HEK293 (cell line): ENCODE data around the gene S100A1.

ENCODE experiments used
- BCL11B ChIP-seq: fragments of 450-650 bp; formaldehyde crosslinking; IDR thresholded peaks from 2 replicates; pipeline ENCODE4 v1.5.1; 2016; ENCODE audit warnings: low read depth, missing biosample characterization, missing genetic modification characterization
- GLI2 ChIP-seq: fragments of 450-650 bp; formaldehyde crosslinking; IDR thresholded peaks from 2 replicates; pipeline ENCODE4; 2017; ENCODE audit warnings: missing biosample characterization, missing genetic modification characterization, low read depth, borderline replicate concordance
- IKZF3 ChIP-seq: fragments of 450-650 bp; IDR thresholded peaks from 2 replicates; pipeline ENCODE4 v1.5.0; 2018; ENCODE audit warnings: missing biosample characterization, mild to moderate bottlenecking, missing genetic modification characterization, moderate library complexity
- KLF7 ChIP-seq: fragments of 450-650 bp; formaldehyde crosslinking; IDR thresholded peaks from 2 replicates; pipeline ENCODE4 v1.5.1; 2016; ENCODE audit warnings: missing biosample characterization, missing genetic modification characterization, borderline replicate concordance
- RBAK ChIP-seq: fragments of 450-650 bp; formaldehyde crosslinking; IDR thresholded peaks from 2 replicates; pipeline ENCODE4 v1.5.1; 2016; ENCODE audit warnings: missing biosample characterization, missing genetic modification characterization
- SCRT1 ChIP-seq: fragments of 450-650 bp; formaldehyde crosslinking; IDR thresholded peaks from 2 replicates; pipeline ENCODE4 v1.5.1; 2016; ENCODE audit warnings: missing biosample characterization, missing genetic modification characterization, borderline replicate concordance
- TRIM28 ChIP-seq: IDR thresholded peaks from 2 replicates; pipeline ENCODE4 v1.6.1; 2011; ENCODE audit warnings: low read length, control low read depth, borderline replicate concordance
- ZBTB17 ChIP-seq: fragments of 450-650 bp; formaldehyde crosslinking; IDR thresholded peaks from 2 replicates; pipeline ENCODE4 v1.5.1; 2016; ENCODE audit warnings: missing biosample characterization, missing genetic modification characterization
- ZBTB20 ChIP-seq: fragments of 450-650 bp; formaldehyde crosslinking; IDR thresholded peaks from 2 replicates; pipeline ENCODE4 v1.5.1; 2016; ENCODE audit warnings: missing biosample characterization, missing genetic modification characterization
- ZFHX2 ChIP-seq: fragments of 450-650 bp; formaldehyde crosslinking; conservative IDR thresholded peaks from 2 replicates; pipeline ENCODE4 v1.5.1; 2016; ENCODE audit warnings: missing biosample characterization, missing genetic modification characterization
- ZNF132 ChIP-seq: fragments of 450-650 bp; formaldehyde crosslinking; IDR thresholded peaks from 2 replicates; pipeline ENCODE4 v1.5.1; 2017; ENCODE audit warnings: missing biosample characterization, missing genetic modification characterization, borderline replicate concordance
- ZNF133 ChIP-seq: fragments of 450-650 bp; formaldehyde crosslinking; IDR thresholded peaks from 2 replicates; pipeline ENCODE4 v1.5.1; 2016; ENCODE audit warnings: missing biosample characterization, missing genetic modification characterization
- ZNF138 ChIP-seq: fragments of 450-650 bp; formaldehyde crosslinking; IDR thresholded peaks from 2 replicates; pipeline ENCODE4 v1.5.1; 2016; ENCODE audit warnings: missing biosample characterization, missing genetic modification characterization, borderline replicate concordance
- ZNF146 ChIP-seq: fragments of 450-650 bp; formaldehyde crosslinking; IDR thresholded peaks from 2 replicates; pipeline ENCODE4 v1.5.1; 2016; ENCODE audit warnings: missing biosample characterization, missing genetic modification characterization
- ZNF174 ChIP-seq: fragments of 450-650 bp; formaldehyde crosslinking; IDR thresholded peaks from 2 replicates; pipeline ENCODE4 v1.5.0; 2017; ENCODE audit warnings: missing biosample characterization, mild to moderate bottlenecking, missing genetic modification characterization
- ZNF2 ChIP-seq: fragments of 450-650 bp; formaldehyde crosslinking; IDR thresholded peaks from 2 replicates; pipeline ENCODE4 v1.5.1; 2016; ENCODE audit warnings: missing biosample characterization, missing genetic modification characterization
- ZNF223 ChIP-seq: fragments of 450-650 bp; formaldehyde crosslinking; IDR thresholded peaks from 2 replicates; pipeline ENCODE4 v1.5.1; 2016; ENCODE audit warnings: missing biosample characterization, missing genetic modification characterization
- ZNF248 ChIP-seq: fragments of 450-650 bp; formaldehyde crosslinking; IDR thresholded peaks from 2 replicates; pipeline ENCODE4 v1.5.1; 2017; ENCODE audit warnings: missing biosample characterization, missing genetic modification characterization
- ZNF335 ChIP-seq: fragments of 450-650 bp; formaldehyde crosslinking; conservative IDR thresholded peaks from 2 replicates; pipeline ENCODE4 v1.5.1; 2016; ENCODE audit warnings: missing biosample characterization, missing genetic modification characterization
- ZNF341 ChIP-seq: fragments of 450-650 bp; formaldehyde crosslinking; IDR thresholded peaks from 2 replicates; pipeline ENCODE4; 2016; ENCODE audit warnings: low read depth, missing biosample characterization, missing genetic modification characterization
- ZNF510 ChIP-seq: fragments of 450-650 bp; formaldehyde crosslinking; IDR thresholded peaks from 2 replicates; pipeline ENCODE4 v1.5.1; 2018; ENCODE audit warnings: mild to moderate bottlenecking, missing genetic modification characterization, missing biosample characterization; ENCODE audit not compliant: insufficient replicate concordance
- ZNF514 ChIP-seq: fragments of 450-650 bp; formaldehyde crosslinking; IDR thresholded peaks from 2 replicates; pipeline ENCODE4 v1.5.1; 2016; ENCODE audit warnings: missing biosample characterization, missing genetic modification characterization
- ZNF530 ChIP-seq: fragments of 450-650 bp; formaldehyde crosslinking; IDR thresholded peaks from 2 replicates; pipeline ENCODE4 v1.5.1; 2016; ENCODE audit warnings: low read depth, missing biosample characterization, missing genetic modification characterization
- ZNF561 ChIP-seq: fragments of 450-650 bp; IDR thresholded peaks from 2 replicates; pipeline ENCODE4 v1.5.1; 2018; ENCODE audit warnings: missing biosample characterization, missing genetic modification characterization, borderline replicate concordance
- ZNF600 ChIP-seq: fragments of 450-650 bp; formaldehyde crosslinking; IDR thresholded peaks from 2 replicates; pipeline ENCODE4 v1.5.1; 2016; ENCODE audit warnings: missing biosample characterization, missing genetic modification characterization
- ZNF664 ChIP-seq: fragments of 450-650 bp; formaldehyde crosslinking; IDR thresholded peaks from 2 replicates; pipeline ENCODE4 v1.5.1; 2016; ENCODE audit warnings: missing biosample characterization, missing genetic modification characterization
- ZNF791 ChIP-seq: fragments of 450-650 bp; formaldehyde crosslinking; IDR thresholded peaks from 2 replicates; pipeline ENCODE4 v1.5.1; 2016; ENCODE audit warnings: missing biosample characterization, missing genetic modification characterization
- ZXDB ChIP-seq: fragments of 450-650 bp; formaldehyde crosslinking; IDR thresholded peaks from 2 replicates; pipeline ENCODE4 v1.5.1; 2016; ENCODE audit warnings: missing biosample characterization, missing genetic modification characterization
- TF ChIP-seq, protein P1 (sequence below): fragments of 450-650 bp; formaldehyde crosslinking; IDR thresholded peaks from 2 replicates; pipeline ENCODE4 v1.5.1; 2016; ENCODE audit warnings: missing biosample characterization, missing genetic modification characterization
- TF ChIP-seq, protein P2 (sequence below): fragments of 450-650 bp; formaldehyde crosslinking; IDR thresholded peaks from 2 replicates; pipeline ENCODE4 v1.5.1; 2016; ENCODE audit warnings: missing biosample characterization, missing genetic modification characterization, borderline replicate concordance
- TF ChIP-seq, protein P3 (sequence below): fragments of 450-650 bp; formaldehyde crosslinking; IDR thresholded peaks from 2 replicates; pipeline ENCODE4 v1.5.1; 2017; ENCODE audit warnings: missing biosample characterization, missing genetic modification characterization
- TF ChIP-seq, protein P4 (sequence below): fragments of 450-650 bp; formaldehyde crosslinking; IDR thresholded peaks from 2 replicates; pipeline ENCODE4 v1.5.1; 2016; ENCODE audit warnings: missing biosample characterization, missing genetic modification characterization

Gene S100A1

DNA sequence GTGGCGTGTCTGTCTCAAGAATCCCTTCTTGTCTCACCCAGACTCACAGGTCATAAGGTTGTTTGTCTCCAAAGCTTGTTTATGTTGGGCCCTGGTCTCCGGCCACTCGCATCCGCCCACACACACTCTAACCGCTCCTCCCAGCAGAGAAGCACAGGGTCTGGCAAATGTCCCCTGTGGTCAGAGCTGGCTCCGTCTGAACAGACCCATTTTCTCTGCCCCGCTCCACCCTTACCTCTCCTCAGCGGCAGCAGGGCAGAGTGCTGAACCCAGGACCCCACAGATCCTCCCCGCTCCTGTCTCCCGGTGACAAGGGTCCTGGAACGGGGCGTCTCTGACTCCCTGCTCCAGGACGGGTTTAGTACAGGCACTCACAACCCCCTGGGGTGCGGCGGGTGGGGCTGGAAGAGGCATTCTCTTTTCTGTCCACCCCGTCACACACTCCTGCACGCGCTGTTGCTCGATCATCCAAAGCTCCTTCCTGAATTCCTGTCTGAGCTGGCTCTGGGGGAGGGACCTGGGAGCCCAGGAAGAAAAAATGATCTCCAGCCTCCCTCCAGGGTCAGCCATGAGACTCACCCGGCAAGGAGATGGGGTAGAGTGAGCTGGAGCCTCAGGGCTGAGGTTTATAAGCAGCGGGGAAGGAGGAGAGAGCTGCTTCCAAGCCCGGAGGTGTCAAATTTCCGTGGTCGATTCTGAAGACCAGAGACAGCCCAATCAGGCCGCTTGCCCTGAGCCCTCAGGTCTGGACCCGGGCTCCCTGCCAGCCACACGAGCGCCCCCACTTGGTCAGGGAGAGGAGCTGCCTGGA is 1.1 kb upstream of the S100A1 start, which contains the start of gene S100A13 (continued):
- TF ChIP-seq ZNF510 (no peak), GLI2 (no peak), BCL11B (peak; percentile 72; the same call in 1 of the 2 replicates), ZNF132 (tag by site-specific recombination) (no peak), RBAK (no peak), ZXDB (tag by site-specific recombination) (peak; percentile 77), ZNF138 (tag by site-specific recombination) (no peak), ZNF791 (tag by site-specific recombination) (no peak), ZNF146 (tag by site-specific recombination) (no peak), ZNF248 (tag by site-specific recombination) (no peak), ZNF174 (tag by site-specific recombination) (no peak), ZNF133 (no peak), ZNF664 (tag by site-specific recombination) (no peak), ZFHX2 (tag by site-specific recombination) (peak; percentile 58), ZNF223 (tag by site-specific recombination) (peak; percentile 28; the same call in 1 of the 2 replicates), TRIM28 (peak; percentile 85; the same call in 1 of the 2 replicates), ZNF561 (tag by site-specific recombination) (peak; percentile 53; the same call in 1 of the 2 replicates), ZNF600 (tag by site-specific recombination) (peak; percentile 95), IKZF3 (tag by site-specific recombination) (peak; percentile 83), ZNF341 (peak; percentile 61), ZBTB20 (tag by site-specific recombination) (peak; percentile 62; the same call in 1 of the 2 replicates), SCRT1 (tag by site-specific recombination) (no peak), ZNF2 (tag by site-specific recombination) (peak; percentile 67; the same call in 1 of the 2 replicates), ZNF514 (tag by site-specific recombination) (no peak), ZBTB17 (tag by site-specific recombination) (peak; percentile 97), KLF7 (tag by site-specific recombination) (peak; percentile 30; the same call in 1 of the 2 replicates), ZNF335 (tag by site-specific recombination) (peak; percentile 77), ZNF530 (tag by site-specific recombination) (no peak)
- TF ChIP-seq, protein P1, sequence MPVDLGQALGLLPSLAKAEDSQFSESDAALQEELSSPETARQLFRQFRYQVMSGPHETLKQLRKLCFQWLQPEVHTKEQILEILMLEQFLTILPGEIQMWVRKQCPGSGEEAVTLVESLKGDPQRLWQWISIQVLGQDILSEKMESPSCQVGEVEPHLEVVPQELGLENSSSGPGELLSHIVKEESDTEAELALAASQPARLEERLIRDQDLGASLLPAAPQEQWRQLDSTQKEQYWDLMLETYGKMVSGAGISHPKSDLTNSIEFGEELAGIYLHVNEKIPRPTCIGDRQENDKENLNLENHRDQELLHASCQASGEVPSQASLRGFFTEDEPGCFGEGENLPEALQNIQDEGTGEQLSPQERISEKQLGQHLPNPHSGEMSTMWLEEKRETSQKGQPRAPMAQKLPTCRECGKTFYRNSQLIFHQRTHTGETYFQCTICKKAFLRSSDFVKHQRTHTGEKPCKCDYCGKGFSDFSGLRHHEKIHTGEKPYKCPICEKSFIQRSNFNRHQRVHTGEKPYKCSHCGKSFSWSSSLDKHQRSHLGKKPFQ, result no peak
- TF ChIP-seq, protein P2, sequence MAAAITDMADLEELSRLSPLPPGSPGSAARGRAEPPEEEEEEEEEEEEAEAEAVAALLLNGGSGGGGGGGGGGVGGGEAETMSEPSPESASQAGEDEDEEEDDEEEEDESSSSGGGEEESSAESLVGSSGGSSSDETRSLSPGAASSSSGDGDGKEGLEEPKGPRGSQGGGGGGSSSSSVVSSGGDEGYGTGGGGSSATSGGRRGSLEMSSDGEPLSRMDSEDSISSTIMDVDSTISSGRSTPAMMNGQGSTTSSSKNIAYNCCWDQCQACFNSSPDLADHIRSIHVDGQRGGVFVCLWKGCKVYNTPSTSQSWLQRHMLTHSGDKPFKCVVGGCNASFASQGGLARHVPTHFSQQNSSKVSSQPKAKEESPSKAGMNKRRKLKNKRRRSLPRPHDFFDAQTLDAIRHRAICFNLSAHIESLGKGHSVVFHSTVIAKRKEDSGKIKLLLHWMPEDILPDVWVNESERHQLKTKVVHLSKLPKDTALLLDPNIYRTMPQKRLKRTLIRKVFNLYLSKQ (tag by site-specific recombination), result no peak
- TF ChIP-seq, protein P3, sequence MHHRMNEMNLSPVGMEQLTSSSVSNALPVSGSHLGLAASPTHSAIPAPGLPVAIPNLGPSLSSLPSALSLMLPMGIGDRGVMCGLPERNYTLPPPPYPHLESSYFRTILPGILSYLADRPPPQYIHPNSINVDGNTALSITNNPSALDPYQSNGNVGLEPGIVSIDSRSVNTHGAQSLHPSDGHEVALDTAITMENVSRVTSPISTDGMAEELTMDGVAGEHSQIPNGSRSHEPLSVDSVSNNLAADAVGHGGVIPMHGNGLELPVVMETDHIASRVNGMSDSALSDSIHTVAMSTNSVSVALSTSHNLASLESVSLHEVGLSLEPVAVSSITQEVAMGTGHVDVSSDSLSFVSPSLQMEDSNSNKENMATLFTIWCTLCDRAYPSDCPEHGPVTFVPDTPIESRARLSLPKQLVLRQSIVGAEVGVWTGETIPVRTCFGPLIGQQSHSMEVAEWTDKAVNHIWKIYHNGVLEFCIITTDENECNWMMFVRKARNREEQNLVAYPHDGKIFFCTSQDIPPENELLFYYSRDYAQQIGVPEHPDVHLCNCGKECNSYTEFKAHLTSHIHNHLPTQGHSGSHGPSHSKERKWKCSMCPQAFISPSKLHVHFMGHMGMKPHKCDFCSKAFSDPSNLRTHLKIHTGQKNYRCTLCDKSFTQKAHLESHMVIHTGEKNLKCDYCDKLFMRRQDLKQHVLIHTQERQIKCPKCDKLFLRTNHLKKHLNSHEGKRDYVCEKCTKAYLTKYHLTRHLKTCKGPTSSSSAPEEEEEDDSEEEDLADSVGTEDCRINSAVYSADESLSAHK (tag by site-specific recombination), result peak; percentile 32
- TF ChIP-seq, protein P4, sequence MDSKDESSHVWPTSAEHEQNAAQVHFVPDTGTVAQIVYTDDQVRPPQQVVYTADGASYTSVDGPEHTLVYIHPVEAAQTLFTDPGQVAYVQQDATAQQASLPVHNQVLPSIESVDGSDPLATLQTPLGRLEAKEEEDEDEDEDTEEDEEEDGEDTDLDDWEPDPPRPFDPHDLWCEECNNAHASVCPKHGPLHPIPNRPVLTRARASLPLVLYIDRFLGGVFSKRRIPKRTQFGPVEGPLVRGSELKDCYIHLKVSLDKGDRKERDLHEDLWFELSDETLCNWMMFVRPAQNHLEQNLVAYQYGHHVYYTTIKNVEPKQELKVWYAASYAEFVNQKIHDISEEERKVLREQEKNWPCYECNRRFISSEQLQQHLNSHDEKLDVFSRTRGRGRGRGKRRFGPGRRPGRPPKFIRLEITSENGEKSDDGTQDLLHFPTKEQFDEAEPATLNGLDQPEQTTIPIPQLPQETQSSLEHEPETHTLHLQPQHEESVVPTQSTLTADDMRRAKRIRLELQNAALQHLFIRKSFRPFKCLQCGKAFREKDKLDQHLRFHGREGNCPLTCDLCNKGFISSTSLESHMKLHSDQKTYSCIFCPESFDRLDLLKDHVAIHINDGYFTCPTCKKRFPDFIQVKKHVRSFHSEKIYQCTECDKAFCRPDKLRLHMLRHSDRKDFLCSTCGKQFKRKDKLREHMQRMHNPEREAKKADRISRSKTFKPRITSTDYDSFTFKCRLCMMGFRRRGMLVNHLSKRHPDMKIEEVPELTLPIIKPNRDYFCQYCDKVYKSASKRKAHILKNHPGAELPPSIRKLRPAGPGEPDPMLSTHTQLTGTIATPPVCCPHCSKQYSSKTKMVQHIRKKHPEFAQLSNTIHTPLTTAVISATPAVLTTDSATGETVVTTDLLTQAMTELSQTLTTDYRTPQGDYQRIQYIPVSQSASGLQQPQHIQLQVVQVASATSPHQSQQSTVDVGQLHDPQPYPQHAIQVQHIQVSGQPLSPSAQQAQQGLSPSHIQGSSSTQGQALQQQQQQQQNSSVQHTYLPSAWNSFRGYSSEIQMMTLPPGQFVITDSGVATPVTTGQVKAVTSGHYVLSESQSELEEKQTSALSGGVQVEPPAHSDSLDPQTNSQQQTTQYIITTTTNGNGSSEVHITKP (tag by site-specific recombination), result peak; percentile 5; the same call in 1 of the 2 replicates
